HG03460 (cell line): ENCODE results near the gene ADPGK.

ENCODE experiments used
- ATAC-seq: cut with Tn5 transposase; IDR thresholded peaks from one replicate; pipeline ENCODE4 v1.9.1; 2021; ENCODE audit not compliant: unreplicated experiment

The ADPGK gene

DNA sequence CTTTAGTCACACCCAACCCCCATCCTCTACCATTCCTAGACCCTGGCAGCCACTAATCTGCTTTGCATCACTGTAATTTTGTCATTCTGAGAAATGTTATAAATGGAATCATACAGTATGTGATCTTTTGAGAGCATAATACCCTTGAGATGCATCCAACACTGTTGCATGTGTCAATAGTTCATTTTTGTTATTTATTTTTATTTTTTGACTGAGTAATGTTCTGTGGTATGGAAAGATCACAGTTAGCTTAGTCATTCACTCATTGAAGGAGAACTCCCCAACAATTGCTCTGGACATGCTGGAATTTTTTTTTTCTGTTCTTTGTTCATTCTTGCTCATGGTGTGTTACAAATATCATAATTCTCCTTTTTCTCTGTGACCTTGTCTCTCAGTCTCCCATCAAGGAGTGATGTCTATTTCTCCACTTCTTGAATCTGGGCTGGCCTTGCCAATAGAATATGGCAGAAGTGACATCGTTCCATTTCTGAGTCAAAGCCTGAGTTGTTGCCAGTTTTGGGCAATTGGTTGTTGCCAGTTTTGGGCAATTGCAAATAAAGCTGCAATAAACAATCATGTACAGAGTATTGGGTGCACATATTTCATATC, 6.8 kb upstream of the ADPGK start:
- no peak for ATAC-seq

- ATAC-seq = no peak
These were observed 4.0 kb upstream of the ADPGK start for GRCh38 chr15:72787526-72787925.

DNA sequence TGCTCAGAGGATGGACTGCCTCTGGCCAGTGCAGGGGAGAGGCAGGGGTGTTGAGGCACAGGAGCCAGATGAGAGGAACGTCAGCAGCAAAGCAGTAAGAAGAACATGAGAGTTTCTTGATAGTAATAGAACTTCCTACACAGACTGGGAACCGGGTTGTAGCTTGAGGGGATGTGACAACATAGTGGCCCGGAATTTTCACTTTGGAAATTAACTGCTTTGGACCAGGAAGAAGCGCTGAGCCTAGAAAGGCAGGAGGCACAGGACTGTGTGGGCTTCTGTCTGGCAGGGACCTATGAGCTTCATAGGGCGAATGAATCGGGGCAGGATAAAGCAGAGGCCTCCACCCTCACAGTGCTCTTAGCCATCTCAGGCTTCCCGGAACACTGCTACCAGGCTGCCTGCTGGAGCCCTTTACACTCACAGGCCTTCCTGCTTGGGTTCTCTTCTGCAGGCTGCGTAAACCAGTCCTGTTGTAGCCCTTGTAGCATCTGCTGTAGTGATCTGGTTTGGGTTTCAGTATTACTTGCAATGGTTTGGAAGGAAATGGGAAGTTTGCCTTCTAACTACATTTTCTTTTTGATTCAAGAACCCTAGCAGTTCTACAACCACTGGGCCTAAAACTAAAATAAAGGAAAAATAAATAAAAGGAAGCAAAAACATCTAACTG, 3.3 kb upstream of the ADPGK start:
- no peak for ATAC-seq

GRCh38 chr15:72786242-72786641, 2.7 kb upstream of the ADPGK start:
- ATAC-seq = no peak

GRCh38 chr15:72785841-72786240, 2.3 kb upstream of the ADPGK start:
- no peak for ATAC-seq

GRCh38 chr15:72785432-72785831, 1.9 kb upstream of the ADPGK start:
- ATAC-seq = no peak

DNA sequence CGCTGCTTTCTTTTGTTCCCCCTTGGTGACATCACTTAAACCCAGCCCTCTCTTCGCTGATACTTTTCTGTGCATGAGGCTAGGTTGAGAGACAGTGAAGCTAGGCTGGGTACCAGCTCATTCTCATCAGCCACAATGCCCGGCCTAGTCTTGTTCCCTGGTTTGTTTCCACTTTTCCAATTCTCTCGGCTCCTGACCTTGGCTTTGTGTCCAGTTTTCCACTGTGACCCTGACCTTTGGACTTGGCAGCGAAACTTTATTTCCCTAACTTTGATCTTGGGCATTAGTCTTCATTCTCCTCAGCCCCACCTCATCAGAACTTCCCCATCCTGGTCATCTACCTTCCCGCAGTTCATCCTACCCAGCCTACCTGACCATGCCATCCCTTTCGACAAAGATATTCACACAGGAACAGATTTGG, 908 bp upstream of the ADPGK start:
- ATAC-seq = peak; percentile 6

DNA sequence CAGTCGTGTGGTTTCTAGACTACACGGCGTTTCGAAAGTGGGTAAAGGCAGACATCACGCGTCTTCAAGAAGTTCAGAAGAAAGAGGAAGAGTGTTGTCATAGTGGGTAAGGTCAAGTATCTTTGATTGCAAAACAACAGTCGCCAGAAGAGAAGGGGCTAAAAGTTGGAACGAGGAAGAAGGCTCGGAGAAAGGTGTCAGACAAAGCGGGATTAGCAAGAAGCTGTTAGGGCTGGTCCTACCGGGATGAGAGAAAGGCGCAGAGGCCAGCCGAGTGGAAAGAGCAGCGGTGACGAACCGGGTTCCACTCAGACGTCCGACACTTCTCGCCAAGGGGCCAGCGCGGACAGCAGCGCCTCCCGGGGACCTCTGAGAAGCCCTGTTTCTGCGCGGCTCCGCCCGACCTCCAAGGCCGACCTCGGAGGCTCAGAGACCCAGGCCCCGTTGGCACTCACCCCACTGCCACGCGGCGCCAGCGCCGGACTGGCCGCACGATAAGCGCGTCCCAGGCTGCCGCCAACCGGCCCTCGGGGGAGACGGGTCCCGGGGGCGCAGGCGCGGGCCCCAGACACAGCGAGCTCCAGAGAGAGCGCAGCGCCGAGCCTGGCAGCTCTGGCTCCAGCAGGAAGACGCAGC, 436 bp downstream of the ADPGK start:
- ATAC-seq = peak; percentile 35

DNA sequence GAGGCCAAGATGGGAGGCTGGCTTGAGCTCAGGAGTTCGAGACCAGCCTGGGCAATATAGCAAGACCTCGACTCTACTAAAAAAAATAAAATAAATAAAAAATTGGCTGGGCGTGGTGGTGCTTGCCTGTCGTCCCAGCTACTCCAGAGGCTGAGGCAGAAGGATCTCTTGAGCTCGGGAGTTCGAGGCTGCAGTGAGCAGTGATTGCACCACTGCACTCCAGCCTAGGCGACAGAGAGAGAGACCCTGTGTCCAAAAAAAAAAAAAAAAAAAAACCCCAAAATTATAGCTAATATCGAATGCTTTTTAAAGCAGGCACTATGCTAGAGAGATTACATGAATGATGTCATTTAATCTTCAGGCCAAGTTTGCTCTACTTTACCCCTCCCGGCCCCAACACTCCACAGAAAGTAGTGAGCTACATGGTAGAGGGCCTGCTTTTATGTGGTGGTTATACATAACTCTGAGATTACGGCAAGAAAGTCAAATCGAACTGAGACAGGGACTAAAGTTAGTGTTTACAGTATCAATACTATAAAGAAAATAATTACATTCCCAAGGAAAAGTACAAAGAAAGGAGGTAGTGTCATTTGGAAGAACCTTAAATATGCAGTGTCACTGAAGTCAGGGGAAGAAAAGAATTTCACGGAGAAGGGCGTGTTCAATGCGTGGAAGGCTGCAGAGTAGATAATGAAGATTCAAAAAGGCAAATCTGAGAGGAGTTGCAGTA, 1.1 kb downstream of the ADPGK start:
- no peak for ATAC-seq

- ATAC-seq = no peak
These were observed 1.9 kb downstream of the ADPGK start for GRCh38 chr15:72781631-72782030.

DNA sequence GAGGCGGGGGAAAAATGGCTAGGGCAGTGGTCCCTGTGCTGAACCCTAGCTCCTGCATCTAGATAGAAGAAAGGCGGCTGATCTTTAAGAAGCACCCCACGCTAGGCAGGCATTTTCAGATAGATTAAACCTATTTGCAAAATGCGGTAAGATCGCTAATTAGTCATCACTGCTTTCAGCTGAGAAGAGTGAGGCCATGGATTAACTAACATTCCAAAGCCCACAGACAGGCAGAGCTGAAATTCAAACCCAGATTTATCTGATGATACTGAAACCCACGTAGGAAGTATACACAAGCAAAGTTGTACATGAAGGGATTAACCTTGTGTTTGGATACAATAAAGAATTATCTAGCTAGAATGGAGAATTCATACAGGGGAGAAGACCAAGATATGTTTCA, 4.8 kb downstream of the ADPGK start:
- ATAC-seq = no peak

DNA sequence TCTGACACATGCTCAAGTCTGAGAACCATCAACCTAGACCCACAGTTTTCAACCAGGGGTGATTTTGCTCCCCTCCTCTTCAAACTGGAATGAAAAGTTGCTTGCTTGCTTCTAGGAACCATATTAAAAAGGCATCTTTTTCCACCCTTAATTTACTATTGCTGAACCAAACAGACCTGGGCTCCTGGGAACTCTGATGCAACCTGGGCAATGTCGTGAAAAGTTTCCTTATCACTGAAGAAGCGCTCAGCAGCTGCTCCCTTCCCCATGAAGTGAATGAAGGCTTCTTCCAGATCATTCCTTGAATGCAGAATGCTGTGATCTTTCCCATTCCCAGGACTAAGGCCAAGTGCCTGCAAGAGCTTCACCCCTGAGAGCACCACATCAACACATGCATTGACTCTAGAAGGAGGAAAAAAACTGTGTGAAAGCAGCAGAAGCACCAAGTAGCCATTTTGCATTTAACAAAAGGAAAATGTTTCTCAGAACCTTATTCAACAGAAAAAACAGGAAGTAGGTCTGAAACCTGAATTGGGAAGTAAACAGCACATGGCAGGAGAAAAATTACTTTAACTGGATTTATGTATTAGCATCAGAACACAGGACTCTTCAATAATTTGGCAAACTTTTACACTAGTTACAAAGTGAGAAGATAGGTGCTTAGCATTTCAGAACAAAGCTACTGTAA, 8.7 kb downstream of the ADPGK start:
- no peak for ATAC-seq

- ATAC-seq = no peak
These were observed 12.2 kb downstream of the ADPGK start for GRCh38 chr15:72771329-72771725.

DNA sequence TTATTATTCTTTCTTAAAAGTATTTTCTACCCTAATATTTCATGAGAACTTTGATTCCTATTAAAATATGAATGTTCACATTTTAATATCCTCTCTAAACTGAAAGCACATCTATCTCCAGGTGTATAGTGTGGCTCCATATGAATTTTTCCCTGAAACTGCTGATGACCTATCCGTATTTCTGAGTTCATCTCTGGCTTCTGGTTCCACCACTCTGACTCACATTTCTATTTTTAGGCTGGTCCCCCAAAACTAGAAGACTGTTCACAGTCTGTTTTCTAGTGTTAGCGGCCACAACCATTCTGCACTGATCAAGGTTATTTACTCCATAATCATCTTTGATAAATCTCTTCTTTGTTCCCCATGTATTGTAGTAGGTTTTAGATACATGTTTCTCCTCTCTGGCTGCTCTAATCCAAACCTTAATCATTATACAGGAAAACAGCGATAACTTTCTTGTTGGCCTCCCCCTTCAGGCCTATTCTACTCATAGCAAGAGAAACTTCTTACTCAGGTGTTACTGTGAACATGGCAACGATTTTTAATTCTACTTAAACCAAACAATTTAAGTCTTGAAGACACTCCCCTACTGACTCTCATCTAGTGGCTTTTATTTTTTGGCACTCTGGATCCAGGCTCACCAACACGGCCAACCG, 12.8 kb downstream of the ADPGK start:
- ATAC-seq = no peak

DNA sequence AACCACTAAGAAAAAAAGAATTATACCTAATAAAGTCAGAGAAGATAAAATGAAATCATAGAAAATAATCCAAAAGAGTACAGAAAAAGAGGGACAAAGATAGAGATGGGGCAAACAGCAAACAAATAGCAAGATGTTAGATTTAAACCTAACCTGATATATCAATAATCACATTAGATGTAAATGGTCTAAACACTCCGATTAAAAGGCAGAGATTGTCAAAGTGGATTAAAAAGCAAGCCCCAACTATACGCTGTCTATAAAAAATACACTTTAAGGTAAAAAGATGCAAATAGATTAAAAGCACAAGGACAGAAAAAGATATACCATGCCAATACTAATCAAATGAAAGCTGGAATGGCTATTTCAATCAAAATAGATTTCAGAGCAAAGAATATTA, 16.8 kb downstream of the ADPGK start:
- no peak for ATAC-seq

GRCh38 chr15:72766025-72766424, 17.5 kb downstream of the ADPGK start:
- no peak for ATAC-seq

DNA sequence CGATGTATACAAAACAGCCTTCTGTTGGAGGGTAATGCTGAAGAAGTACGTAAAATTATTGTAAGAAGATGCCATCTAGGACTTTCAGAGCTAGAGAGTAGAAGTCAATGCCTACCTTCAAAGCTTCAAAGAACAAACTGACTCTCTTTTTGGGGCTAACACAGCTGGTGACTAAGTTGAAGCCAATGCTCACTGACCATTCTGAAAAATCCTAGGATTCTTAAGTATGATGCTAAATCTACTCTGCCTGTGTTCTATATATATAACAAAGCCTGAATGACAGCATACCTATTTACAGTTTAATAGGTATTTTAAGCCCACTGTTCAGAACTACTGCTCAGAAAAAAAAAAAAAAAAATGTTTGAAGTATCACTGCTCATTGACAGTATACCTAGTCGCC, 18.9 kb downstream of the ADPGK start:
- ATAC-seq = no peak

DNA sequence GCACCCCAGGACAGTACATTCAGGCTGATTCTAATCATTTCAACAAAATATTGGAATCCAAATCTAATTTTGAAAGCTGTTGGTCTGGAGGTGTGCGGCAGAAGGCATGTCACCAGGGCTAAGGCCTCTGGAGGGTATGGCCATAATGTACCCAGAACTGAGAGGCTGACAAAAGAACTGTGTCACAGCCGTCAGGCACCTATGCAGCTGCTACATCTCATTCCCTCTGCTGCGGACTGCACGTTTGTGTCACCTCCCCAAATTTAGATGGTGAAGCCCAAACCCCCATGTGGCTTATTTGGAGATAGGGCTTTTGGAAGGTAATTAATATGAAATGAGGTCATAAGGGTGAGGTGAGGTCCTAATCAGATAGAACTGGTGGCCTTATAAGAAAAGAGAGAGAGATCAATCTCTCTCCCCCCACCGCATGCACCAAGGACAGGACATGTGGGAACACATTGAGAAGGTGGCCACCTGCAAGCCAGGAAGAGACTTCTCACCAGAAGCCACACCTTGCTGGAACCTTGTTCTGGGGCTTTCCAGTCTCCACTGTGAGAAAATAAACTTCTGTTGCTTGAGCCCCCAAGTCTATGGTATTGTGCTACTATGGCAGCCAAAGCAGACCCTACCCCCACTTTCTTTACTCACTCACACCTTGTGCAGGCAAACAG, 22.8 kb downstream of the ADPGK start:
- no peak for ATAC-seq

GRCh38 chr15:72758182-72758581, 25.4 kb downstream of the ADPGK start:
- ATAC-seq = no peak

GRCh38 chr15:72754096-72754495, 29.5 kb downstream of the ADPGK start:
- ATAC-seq = no peak
